Measurements from ENCODE around the gene PAXX. TPM values are rescaled to one million over a fixed set of nuclear protein-coding genes. Genes with fewer than 3 reads are reported as not detected.

The PAXX gene
- total and polyA plus RNA-seq, 9 donors, result 1.1 to 48.9 (median 37.5) TPM

GRCh38 chr9:136957901-136958300 lies 34.3 kb upstream of the PAXX start:
- 92 to 94% (median 93%) methylated on average over 6 of the region's 6 CpGs for WGBS, 3 donors
- Histone ChIP-seq H3K9me3 (no peaks in the 10 kb centered on the region), H3K36me3 (no peaks in the 10 kb centered on the region), H3K4me1 (ENCODE audit: insufficient read depth) (no peaks in the 10 kb centered on the region), H3K27ac (no peak overlapping the region), H3K27me3 (no peaks in the 10 kb centered on the region), H3K4me3 (no peak overlapping the region)
- TF ChIP-seq EP300 (IDR thresholded peaks at IDR 0.05) (no peak), POLR2A (IDR thresholded peaks at IDR 0.05) (no peak), CTCF (IDR thresholded peaks at IDR 0.05) (no peak)
- no peak for DNase-seq
- intact Hi-C loops (cut with DNase I), result no loop called here

GRCh38 chr9:136958473-136958872 lies 33.7 kb upstream of the PAXX start:
- 88 to 95% (median 94%) methylated on average over 7 of the region's 7 CpGs for WGBS, 3 donors
- H3K27ac ChIP-seq, result no peak overlapping the region
- DNase-seq, result no peak

GRCh38 chr9:136958898-136959850 lies 33.0 kb upstream of the PAXX start:
- Histone ChIP-seq H3K27ac (no peak overlapping the region), H3K36me3 (no peaks in the 10 kb centered on the region), H3K4me3 (no peak overlapping the region), H3K27me3 (no peaks in the 10 kb centered on the region), H3K4me1 (ENCODE audit: insufficient read depth) (no peaks in the 10 kb centered on the region), H3K9me3 (no peaks in the 10 kb centered on the region)
- no peak for DNase-seq
- no peak for TF ChIP-seq CTCF (IDR thresholded peaks at IDR 0.05)
- TF ChIP-seq EP300 (IDR thresholded peaks at IDR 0.05), result no peak
- no peak for TF ChIP-seq POLR2A (IDR thresholded peaks at IDR 0.05)
- WGBS, 3 donors, result 83 to 87% (median 86%) methylated on average over 19 to 28 of the region's 28 CpGs
- intact Hi-C loops (cut with DNase I), result no loop called here

More at GRCh38 chr9:136958473-136958872, 33.7 kb upstream of the PAXX start:
- intact Hi-C loops (cut with DNase I), result no loop called here
- Histone ChIP-seq H3K4me3 (no peak overlapping the region), H3K36me3 (no peaks in the 10 kb centered on the region), H3K4me1 (ENCODE audit: insufficient read depth) (no peaks in the 10 kb centered on the region), H3K9me3 (no peaks in the 10 kb centered on the region), H3K27me3 (no peaks in the 10 kb centered on the region)
- TF ChIP-seq CTCF (IDR thresholded peaks at IDR 0.05) (no peak), EP300 (IDR thresholded peaks at IDR 0.05) (no peak)

GRCh38 chr9:136960212-136960937 lies 31.8 kb upstream of the PAXX start:
- H3K36me3 ChIP-seq, result no peaks in the 10 kb centered on the region
- no peak for TF ChIP-seq CTCF (IDR thresholded peaks at IDR 0.05)
- no peak for TF ChIP-seq EP300 (IDR thresholded peaks at IDR 0.05)
- no peak for TF ChIP-seq POLR2A (IDR thresholded peaks at IDR 0.05)
- no peaks in the 10 kb centered on the region for H3K4me1 ChIP-seq (ENCODE audit: insufficient read depth)
- DNase-seq, result no peak
- H3K27ac ChIP-seq, result no peak overlapping the region
- no peaks in the 10 kb centered on the region for H3K9me3 ChIP-seq
- no peaks in the 10 kb centered on the region for H3K27me3 ChIP-seq
- intact Hi-C loops (cut with DNase I), result no loop called here
- WGBS, 3 donors, result 68 to 76% (median 68%) methylated on average over 19 of the region's 19 CpGs
- no peak overlapping the region for H3K4me3 ChIP-seq
